GM12874 (cell line): ENCODE results near the gene SCAMP3.

Experiments used
- CTCF ChIP-seq: IDR thresholded peaks from 2 replicates; pipeline ENCODE4 v1.5.1; 2011; ENCODE audit warnings: low read depth, mild to moderate bottlenecking, control low read depth, low read length, moderate library complexity; ENCODE audit not compliant: insufficient read depth

The SCAMP3 gene

GRCh38 chr1:155294520-155295182, 32.5 kb upstream of the SCAMP3 start:
- TF ChIP-seq CTCF = no peak

GRCh38 chr1:155293086-155293749, 31.1 kb upstream of the SCAMP3 start:
- TF ChIP-seq CTCF = no peak

- TF ChIP-seq CTCF = no peak
These were observed 25.9 kb upstream of the SCAMP3 start for GRCh38 chr1:155287987-155288543.

- no peak for TF ChIP-seq CTCF
These were observed 24.4 kb upstream of the SCAMP3 start for GRCh38 chr1:155286544-155286943.

- TF ChIP-seq CTCF = no peak
These were observed 23.5 kb upstream of the SCAMP3 start for GRCh38 chr1:155285631-155286044.

- no peak for TF ChIP-seq CTCF
These were observed 22.9 kb upstream of the SCAMP3 start for GRCh38 chr1:155285063-155285462.

GRCh38 chr1:155284476-155284875, 22.3 kb upstream of the SCAMP3 start:
- no peak for TF ChIP-seq CTCF
